Measurements from ENCODE around the gene ENTPD1.
A peak's percentile ranks its signal among the peaks of the same experiment; 100 is the strongest.

ENTPD1 gene

GRCh38 chr10:95836610-95837355, 80.8 kb downstream of the ENTPD1 start:
- Histone ChIP-seq H3K4me1 (ENCODE audit: control insufficient read depth, insufficient read depth, low read length, poor library complexity, severe bottlenecking) (peaks cover 4% of the 10 kb centered on the region), H3K27ac (ENCODE audit: insufficient read depth, low read length, poor library complexity, severe bottlenecking) (no peak overlapping the region), H3K4me3 (ENCODE audit: insufficient read depth, low read depth, low read length, poor library complexity, severe bottlenecking) (no peak overlapping the region), H3K36me3 (ENCODE audit: control insufficient read depth, insufficient read depth, low read length) (no peaks in the 10 kb centered on the region), H3K9me3 (ENCODE audit: control insufficient read depth, low read length) (no peaks in the 10 kb centered on the region), H3K27me3 (replicated peaks; ENCODE audit: control insufficient read depth, insufficient read depth, low read length, poor library complexity, severe bottlenecking) (no peaks in the 10 kb centered on the region)
- no peak for DNase-seq

- no peaks in the 10 kb centered on the region for H3K36me3 ChIP-seq (ENCODE audit: control insufficient read depth, insufficient read depth, low read length)
- no peaks in the 10 kb centered on the region for H3K27me3 ChIP-seq (replicated peaks; ENCODE audit: control insufficient read depth, insufficient read depth, low read length, poor library complexity, severe bottlenecking)
- H3K9me3 ChIP-seq (ENCODE audit: control insufficient read depth, low read length): no peaks in the 10 kb centered on the region
- no peak overlapping the region for H3K27ac ChIP-seq (ENCODE audit: insufficient read depth, low read length, poor library complexity, severe bottlenecking)
- peaks cover 4% of the 10 kb centered on the region for H3K4me1 ChIP-seq (ENCODE audit: control insufficient read depth, insufficient read depth, low read length, poor library complexity, severe bottlenecking)
- DNase-seq: no peak
- H3K4me3 ChIP-seq (ENCODE audit: insufficient read depth, low read depth, low read length, poor library complexity, severe bottlenecking): no peak overlapping the region
Observed at GRCh38 chr10:95837356-95837776, 81.4 kb downstream of the ENTPD1 start.

- Histone ChIP-seq H3K4me1 (ENCODE audit: control insufficient read depth, insufficient read depth, low read length, poor library complexity, severe bottlenecking) (peaks cover under 1% of the 10 kb centered on the region), H3K4me3 (ENCODE audit: insufficient read depth, low read depth, low read length, poor library complexity, severe bottlenecking) (no peak overlapping the region), H3K9me3 (ENCODE audit: control insufficient read depth, low read length) (no peaks in the 10 kb centered on the region), H3K27me3 (replicated peaks; ENCODE audit: control insufficient read depth, insufficient read depth, low read length, poor library complexity, severe bottlenecking) (no peaks in the 10 kb centered on the region), H3K36me3 (ENCODE audit: control insufficient read depth, insufficient read depth, low read length) (no peaks in the 10 kb centered on the region), H3K27ac (ENCODE audit: insufficient read depth, low read length, poor library complexity, severe bottlenecking) (no peak overlapping the region)
- DNase-seq: no peak
Observed at GRCh38 chr10:95837783-95838182, 81.8 kb downstream of the ENTPD1 start.

GRCh38 chr10:95840121-95840520, 84.2 kb downstream of the ENTPD1 start:
- DNase-seq: no peak
- Histone ChIP-seq H3K9me3 (ENCODE audit: control insufficient read depth, low read length) (no peaks in the 10 kb centered on the region), H3K36me3 (ENCODE audit: control insufficient read depth, insufficient read depth, low read length) (no peaks in the 10 kb centered on the region), H3K4me3 (ENCODE audit: insufficient read depth, low read depth, low read length, poor library complexity, severe bottlenecking) (no peak overlapping the region), H3K27ac (ENCODE audit: insufficient read depth, low read length, poor library complexity, severe bottlenecking) (no peak overlapping the region), H3K27me3 (replicated peaks; ENCODE audit: control insufficient read depth, insufficient read depth, low read length, poor library complexity, severe bottlenecking) (no peaks in the 10 kb centered on the region), H3K4me1 (ENCODE audit: control insufficient read depth, insufficient read depth, low read length, poor library complexity, severe bottlenecking) (no peaks in the 10 kb centered on the region)

- Histone ChIP-seq H3K36me3 (ENCODE audit: control insufficient read depth, insufficient read depth, low read length) (no peaks in the 10 kb centered on the region), H3K9me3 (ENCODE audit: control insufficient read depth, low read length) (no peaks in the 10 kb centered on the region), H3K4me1 (ENCODE audit: control insufficient read depth, insufficient read depth, low read length, poor library complexity, severe bottlenecking) (no peaks in the 10 kb centered on the region), H3K27me3 (replicated peaks; ENCODE audit: control insufficient read depth, insufficient read depth, low read length, poor library complexity, severe bottlenecking) (no peaks in the 10 kb centered on the region), H3K27ac (ENCODE audit: insufficient read depth, low read length, poor library complexity, severe bottlenecking) (no peak overlapping the region), H3K4me3 (ENCODE audit: insufficient read depth, low read depth, low read length, poor library complexity, severe bottlenecking) (no peak overlapping the region)
- DNase-seq: no peak
Observed at GRCh38 chr10:95840681-95841080, 84.7 kb downstream of the ENTPD1 start.

GRCh38 chr10:95841661-95842498, 85.9 kb downstream of the ENTPD1 start:
- no peak overlapping the region for H3K4me3 ChIP-seq (ENCODE audit: insufficient read depth, low read depth, low read length, poor library complexity, severe bottlenecking)
- no peaks in the 10 kb centered on the region for H3K36me3 ChIP-seq (ENCODE audit: control insufficient read depth, insufficient read depth, low read length)
- no peaks in the 10 kb centered on the region for H3K9me3 ChIP-seq (ENCODE audit: control insufficient read depth, low read length)
- no peaks in the 10 kb centered on the region for H3K27me3 ChIP-seq (replicated peaks; ENCODE audit: control insufficient read depth, insufficient read depth, low read length, poor library complexity, severe bottlenecking)
- H3K27ac ChIP-seq (ENCODE audit: insufficient read depth, low read length, poor library complexity, severe bottlenecking): no peak overlapping the region
- DNase-seq: peak in 1 of 3 donors; percentile 16
- H3K4me1 ChIP-seq (ENCODE audit: control insufficient read depth, insufficient read depth, low read length, poor library complexity, severe bottlenecking): no peaks in the 10 kb centered on the region

GRCh38 chr10:95845411-95845810, 89.4 kb downstream of the ENTPD1 start:
- Histone ChIP-seq H3K27me3 (replicated peaks; ENCODE audit: control insufficient read depth, insufficient read depth, low read length, poor library complexity, severe bottlenecking) (no peaks in the 10 kb centered on the region), H3K27ac (ENCODE audit: insufficient read depth, low read length, poor library complexity, severe bottlenecking) (no peak overlapping the region), H3K9me3 (ENCODE audit: control insufficient read depth, low read length) (no peaks in the 10 kb centered on the region), H3K36me3 (ENCODE audit: control insufficient read depth, insufficient read depth, low read length) (no peaks in the 10 kb centered on the region), H3K4me3 (ENCODE audit: insufficient read depth, low read depth, low read length, poor library complexity, severe bottlenecking) (no peak overlapping the region), H3K4me1 (ENCODE audit: control insufficient read depth, insufficient read depth, low read length, poor library complexity, severe bottlenecking) (no peaks in the 10 kb centered on the region)
- DNase-seq: no peak

GRCh38 chr10:95847007-95847406, 91.0 kb downstream of the ENTPD1 start:
- H3K4me1 ChIP-seq (ENCODE audit: control insufficient read depth, insufficient read depth, low read length, poor library complexity, severe bottlenecking): no peaks in the 10 kb centered on the region
- H3K9me3 ChIP-seq (ENCODE audit: control insufficient read depth, low read length): no peaks in the 10 kb centered on the region
- H3K4me3 ChIP-seq (ENCODE audit: insufficient read depth, low read depth, low read length, poor library complexity, severe bottlenecking): no peak overlapping the region
- DNase-seq: no peak
- H3K36me3 ChIP-seq (ENCODE audit: control insufficient read depth, insufficient read depth, low read length): no peaks in the 10 kb centered on the region
- no peaks in the 10 kb centered on the region for H3K27me3 ChIP-seq (replicated peaks; ENCODE audit: control insufficient read depth, insufficient read depth, low read length, poor library complexity, severe bottlenecking)
- no peak overlapping the region for H3K27ac ChIP-seq (ENCODE audit: insufficient read depth, low read length, poor library complexity, severe bottlenecking)

- Histone ChIP-seq H3K4me3 (ENCODE audit: insufficient read depth, low read depth, low read length, poor library complexity, severe bottlenecking) (no peak overlapping the region), H3K36me3 (ENCODE audit: control insufficient read depth, insufficient read depth, low read length) (no peaks in the 10 kb centered on the region), H3K4me1 (ENCODE audit: control insufficient read depth, insufficient read depth, low read length, poor library complexity, severe bottlenecking) (no peaks in the 10 kb centered on the region), H3K27ac (ENCODE audit: insufficient read depth, low read length, poor library complexity, severe bottlenecking) (no peak overlapping the region), H3K9me3 (ENCODE audit: control insufficient read depth, low read length) (no peaks in the 10 kb centered on the region), H3K27me3 (replicated peaks; ENCODE audit: control insufficient read depth, insufficient read depth, low read length, poor library complexity, severe bottlenecking) (no peaks in the 10 kb centered on the region)
- no peak for DNase-seq
Observed at GRCh38 chr10:95848841-95849240, 92.9 kb downstream of the ENTPD1 start.

GRCh38 chr10:95850791-95851190, 94.8 kb downstream of the ENTPD1 start:
- no peaks in the 10 kb centered on the region for H3K36me3 ChIP-seq (ENCODE audit: control insufficient read depth, insufficient read depth, low read length)
- DNase-seq: no peak
- H3K4me1 ChIP-seq (ENCODE audit: control insufficient read depth, insufficient read depth, low read length, poor library complexity, severe bottlenecking): no peaks in the 10 kb centered on the region
- no peak overlapping the region for H3K27ac ChIP-seq (ENCODE audit: insufficient read depth, low read length, poor library complexity, severe bottlenecking)
- no peaks in the 10 kb centered on the region for H3K27me3 ChIP-seq (replicated peaks; ENCODE audit: control insufficient read depth, insufficient read depth, low read length, poor library complexity, severe bottlenecking)
- H3K9me3 ChIP-seq (ENCODE audit: control insufficient read depth, low read length): no peaks in the 10 kb centered on the region
- H3K4me3 ChIP-seq (ENCODE audit: insufficient read depth, low read depth, low read length, poor library complexity, severe bottlenecking): no peak overlapping the region

All from effector memory CD4-positive, alpha-beta T cell (primary cell).